Ovary (tissue), 9 donors: ENCODE measurements around the gene PPDPF. TPM values are rescaled to one million over a fixed set of nuclear protein-coding genes. Genes with fewer than 3 reads are reported as not detected.

Source experiments
- DNase-seq, 5 donors: peaks; one replicate each; pipeline ENCODE4 v3.0.0-alpha.2; 2019 to 2020
- H3K27ac ChIP-seq, 2 donors: fragments of 200-600 bp; one replicate each; pipeline versions ENCODE4 v1.5.1 to v1.8.0; 2019 to 2022
- H3K27me3 ChIP-seq: fragments of 200-600 bp; one replicate; pipeline ENCODE4 v1.8.0; 2022
- H3K36me3 ChIP-seq: fragments of 200-600 bp; sonication (generic); one replicate; pipeline ENCODE4 v1.5.1; 2019
- H3K4me1 ChIP-seq: one replicate; pipeline ENCODE4 v1.8.1; 2013; ENCODE audit warnings: mild to moderate bottlenecking, moderate library complexity; ENCODE audit not compliant: insufficient read depth
- H3K4me3 ChIP-seq: fragments of 200-600 bp; sonication (generic); one replicate; pipeline ENCODE4 v1.5.1; 2017
- H3K9me3 ChIP-seq, 2 donors: fragments of 200-600 bp in 1 of 2; sonication (generic) in 1 of 2; one replicate each; pipeline versions ENCODE4 v1.5.1 to v1.8.1; 2013 to 2019; ENCODE audit warnings: mild to moderate bottlenecking in 1 of 2, moderate library complexity in 1 of 2
- EP300 ChIP-seq: sonication (generic); formaldehyde crosslinking; IDR thresholded peaks from one replicate; pipeline ENCODE4 v1.6.1; 2017; ENCODE audit warnings: antibody characterized with exemption
- POLR2A ChIP-seq: fragments of 450-650 bp; IDR thresholded peaks from one replicate; pipeline ENCODE4 v1.6.1; 2017; ENCODE audit warnings: antibody characterized with exemption, mild to moderate bottlenecking, moderate library complexity
- WGBS, 3 donors: extraction: QIAGEN DNeasy Blood & Tissue Kit in 1 of 3; methylation state at CpG; one replicate each; pipeline versions ENCODE4 v1.1.5 to v1.1.7; 2013 to 2017; 5-methylcytosine and 5-hydroxymethylcytosine counted together
- intact Hi-C, 4 donors: fragments of 100-400 bp; cut with DNase I; formaldehyde crosslinking; loops; one replicate each; pipeline versions ENCODE4 v1.11.0 to v1.15.1; 2022 to 2023
- polyA plus RNA-seq, 2 donors: library from polyadenylated mRNA; stranded (reverse); fragments of 200-250 nt in 1 of 2; fragments of 350-450 nt in 1 of 2; fragmentation: Illumina TruSeq in 1 of 2; extraction: RNeasy Lipid Tissue Mini Kit (QIAGEN cat#74804) in 1 of 2; gene quantifications; one replicate each; pipeline ENCODE4 v1.2.3, GENCODE V29; 2013 to 2014
- total RNA-seq, 7 donors: library from RNA; depleted of rRNA in 2 of 7; stranded (reverse); fragments of >200 nt in 2 of 7; fragmentation: NEBNext Ultra II Directional in 3 of 7; extraction: Animal tissue kit (Norgen Biotek cat#: 25700) in 3 of 7; gene quantifications; one replicate each; pipeline versions ENCODE4 v1.1.0 to v1.2.4, GENCODE V29; 2016 to 2023
- TF ChIP-seq, protein P1 (sequence below), 3 donors: fragments of 450-650 bp in 2 of 3; fragments of 200-600 bp in 1 of 3; IDR thresholded peaks; one replicate each; pipeline versions ENCODE4 v1.5.1 to v1.8.0; 2016 to 2022; ENCODE audit warnings: antibody characterized with exemption in 3 of 3, mild to moderate bottlenecking in 1 of 3
- donor health status: DM: no; HTN: no; CAD: no; lungs with moderate emphysema.
- donor health status: DM: no; HTN: no; CAD: no.
- donor health status: Bipolar disorder and iron deficiency.
- donor health status: DM: yes; HTN: yes; CAD: no.
- donor health status: DM: no; HTN: no; CAD: no.
- donor health status: DM: yes; HTN: yes; CAD: no.

The PPDPF gene
- total and polyA plus RNA-seq, 9 donors: 4.9 to 315 (median 201) TPM

DNA sequence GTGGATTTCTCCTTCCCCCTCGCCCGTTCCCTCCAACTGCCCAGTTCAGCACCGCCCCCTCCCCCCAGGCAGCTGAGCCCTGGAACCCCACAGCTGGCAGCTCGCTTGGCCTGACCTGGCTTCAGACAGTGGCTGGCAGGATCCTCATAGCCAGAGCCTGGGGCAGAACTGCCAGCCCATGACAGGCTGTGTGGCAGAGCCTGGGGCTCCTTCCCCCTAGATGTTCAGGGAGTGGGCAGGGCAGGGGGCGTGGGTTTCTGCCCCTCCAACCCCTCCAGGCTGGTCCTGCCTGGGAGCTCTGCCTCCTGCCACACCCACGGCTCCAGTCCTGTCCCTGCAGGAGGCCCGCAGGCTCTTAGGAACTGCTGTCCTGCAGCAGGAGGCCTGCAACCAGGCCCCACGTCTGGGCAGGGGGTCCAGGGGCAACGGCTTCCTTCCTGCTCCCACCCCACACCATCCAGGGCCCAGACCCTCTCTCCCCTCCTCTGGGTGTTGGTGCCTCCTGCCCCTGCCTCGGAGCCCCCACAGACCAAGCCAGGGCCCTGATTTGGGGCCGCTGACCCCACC, 38.5 kb upstream of the PPDPF start:
- Histone ChIP-seq H3K9me3 (peaks cover 0 to 5% of the 10 kb centered on the region in 2 donors), H3K36me3 (no peaks in the 10 kb centered on the region), H3K27me3 (no peaks in the 10 kb centered on the region), H3K4me1 (no peaks in the 10 kb centered on the region), H3K27ac (no peak overlapping the region), H3K4me3 (no peak overlapping the region)
- TF ChIP-seq POLR2A: no peak
- TF ChIP-seq, protein P1, sequence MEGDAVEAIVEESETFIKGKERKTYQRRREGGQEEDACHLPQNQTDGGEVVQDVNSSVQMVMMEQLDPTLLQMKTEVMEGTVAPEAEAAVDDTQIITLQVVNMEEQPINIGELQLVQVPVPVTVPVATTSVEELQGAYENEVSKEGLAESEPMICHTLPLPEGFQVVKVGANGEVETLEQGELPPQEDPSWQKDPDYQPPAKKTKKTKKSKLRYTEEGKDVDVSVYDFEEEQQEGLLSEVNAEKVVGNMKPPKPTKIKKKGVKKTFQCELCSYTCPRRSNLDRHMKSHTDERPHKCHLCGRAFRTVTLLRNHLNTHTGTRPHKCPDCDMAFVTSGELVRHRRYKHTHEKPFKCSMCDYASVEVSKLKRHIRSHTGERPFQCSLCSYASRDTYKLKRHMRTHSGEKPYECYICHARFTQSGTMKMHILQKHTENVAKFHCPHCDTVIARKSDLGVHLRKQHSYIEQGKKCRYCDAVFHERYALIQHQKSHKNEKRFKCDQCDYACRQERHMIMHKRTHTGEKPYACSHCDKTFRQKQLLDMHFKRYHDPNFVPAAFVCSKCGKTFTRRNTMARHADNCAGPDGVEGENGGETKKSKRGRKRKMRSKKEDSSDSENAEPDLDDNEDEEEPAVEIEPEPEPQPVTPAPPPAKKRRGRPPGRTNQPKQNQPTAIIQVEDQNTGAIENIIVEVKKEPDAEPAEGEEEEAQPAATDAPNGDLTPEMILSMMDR (IDR thresholded peaks at IDR 0.05): no peak
- TF ChIP-seq EP300: no peak
- no peak for DNase-seq
- intact Hi-C loops: no loop called here
- WGBS, 3 donors: 31 to 41% (median 37%) methylated on average over 10 to 11 of the region's 11 CpGs

DNA sequence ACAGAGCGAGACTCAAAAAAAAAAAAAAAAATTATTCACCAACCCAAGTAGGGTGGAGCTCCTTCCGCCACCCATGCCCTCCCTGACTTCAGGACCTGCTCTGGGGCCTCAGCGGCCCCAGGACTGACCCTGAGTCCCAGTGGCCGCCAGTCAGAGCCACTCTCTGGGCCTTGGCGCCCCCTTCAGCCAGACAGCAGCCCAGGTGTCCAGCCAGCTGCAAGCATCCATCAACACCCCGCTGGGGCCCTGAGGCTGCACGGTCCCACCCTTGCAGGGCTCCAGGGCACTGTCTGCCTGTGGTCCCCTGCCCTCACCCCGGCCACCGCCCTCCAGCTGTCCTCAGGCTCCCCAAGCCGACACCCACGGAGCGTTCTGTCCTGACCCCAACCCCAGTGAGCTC, 36.7 kb upstream of the PPDPF start:
- Histone ChIP-seq H3K36me3 (no peaks in the 10 kb centered on the region), H3K4me1 (no peaks in the 10 kb centered on the region), H3K27ac (no peak overlapping the region), H3K4me3 (no peak overlapping the region), H3K27me3 (no peaks in the 10 kb centered on the region), H3K9me3 (peaks cover 0 to 5% of the 10 kb centered on the region in 2 donors)
- intact Hi-C loops: no loop called here
- TF ChIP-seq POLR2A (no peak), EP300 (no peak)
- TF ChIP-seq, protein P1 (IDR thresholded peaks at IDR 0.05): no peak
- no peak for DNase-seq
- WGBS, 3 donors: 56 to 74% (median 58%) methylated on average over 10 to 12 of the region's 12 CpGs

DNA sequence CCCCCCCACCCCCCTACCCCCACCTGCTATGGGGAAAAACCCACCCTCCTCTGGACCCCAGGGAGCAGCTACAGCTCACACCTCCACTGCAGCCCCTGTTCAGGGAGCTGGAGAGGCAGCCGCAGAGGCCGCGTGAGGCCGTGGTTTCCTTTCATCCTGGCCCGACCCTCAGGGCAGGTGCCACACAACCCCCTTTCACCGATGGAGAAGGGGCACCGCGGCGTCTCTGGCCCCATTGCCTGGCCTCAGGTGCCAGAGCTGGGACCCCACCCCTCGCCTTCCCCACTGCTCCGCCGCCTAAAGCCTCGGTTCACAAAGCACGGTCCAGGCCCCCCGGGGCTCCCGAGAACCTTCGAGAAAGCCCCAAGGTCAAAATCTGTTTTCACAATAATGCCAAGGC, 36.3 kb upstream of the PPDPF start:
- WGBS, 3 donors: 33 to 58% (median 41%) methylated on average over 17 of the region's 17 CpGs
- Histone ChIP-seq H3K4me3 (no peak overlapping the region), H3K27ac (no peak overlapping the region), H3K36me3 (no peaks in the 10 kb centered on the region), H3K27me3 (no peaks in the 10 kb centered on the region), H3K9me3 (peaks cover 0 to 5% of the 10 kb centered on the region in 2 donors), H3K4me1 (no peaks in the 10 kb centered on the region)
- TF ChIP-seq, protein P1 (IDR thresholded peaks at IDR 0.05): no peak
- no peak for TF ChIP-seq POLR2A
- TF ChIP-seq EP300: no peak
- intact Hi-C loops: no loop called here
- no peak for DNase-seq

DNA sequence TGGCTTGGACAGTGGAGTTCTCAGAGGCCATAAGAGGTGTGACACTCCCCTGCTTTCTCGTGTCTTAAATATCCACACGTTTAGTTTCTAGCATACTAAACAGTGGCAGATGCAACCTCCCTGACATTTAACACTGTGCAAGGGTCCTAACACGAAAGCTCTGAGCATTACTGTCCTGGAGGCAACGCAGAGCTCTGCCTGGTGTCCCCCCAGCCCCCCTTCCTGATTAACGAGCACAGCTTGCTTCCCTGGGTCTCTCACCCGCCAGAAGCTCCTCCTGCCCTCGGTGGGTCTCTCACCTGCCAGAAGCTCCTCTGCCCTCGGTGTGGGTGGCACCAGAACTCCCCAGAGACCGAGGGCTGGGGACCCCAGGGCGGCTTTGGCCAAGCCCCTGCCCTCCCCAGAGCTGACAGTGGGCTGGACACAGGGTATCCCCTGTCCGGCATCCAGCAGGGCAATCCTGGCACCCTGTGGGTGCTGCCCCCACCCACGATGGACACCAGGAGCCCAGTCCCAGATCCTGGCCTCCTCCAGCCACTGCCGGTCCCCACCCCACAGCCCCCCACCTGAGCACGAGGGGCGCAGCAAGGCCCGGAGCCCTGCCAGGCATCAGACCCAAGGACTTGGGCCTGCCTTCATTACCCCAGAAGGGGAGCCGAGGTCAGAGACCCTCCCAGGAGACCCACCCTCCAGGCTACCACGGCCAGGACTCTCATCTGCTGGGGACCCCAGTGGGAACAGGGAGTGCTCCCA, 35.7 kb upstream of the PPDPF start:
- 41 to 44% (median 41%) methylated on average over 15 to 18 of the region's 18 CpGs for WGBS, 3 donors
- H3K27me3 ChIP-seq: no peaks in the 10 kb centered on the region

More for the DNA sequence above, 35.7 kb upstream of the PPDPF start:
- intact Hi-C loops: no loop called here
- no peak for TF ChIP-seq EP300
- no peak for TF ChIP-seq POLR2A
- TF ChIP-seq, protein P1 (IDR thresholded peaks at IDR 0.05): no peak
- H3K4me3 ChIP-seq: no peak overlapping the region
- H3K27ac ChIP-seq: no peak overlapping the region
- H3K36me3 ChIP-seq: no peaks in the 10 kb centered on the region
- no peak for DNase-seq
- no peaks in the 10 kb centered on the region for H3K4me1 ChIP-seq
- H3K9me3 ChIP-seq: peaks cover 0 to 5% of the 10 kb centered on the region in 2 donors
